ENCODE results near the gene KIRREL3. TPM values are rescaled to one million over a fixed set of nuclear protein-coding genes. Genes with fewer than 3 reads are reported as not detected.

Gene KIRREL3
- total and polyA plus RNA-seq, 9 of the 15 experiments (the other 6 are each of a cell fraction or from before 2014, with no cell fraction given) = 0.04 to 0.10 TPM; not detected in 7

GRCh38 chr11:126963115-126963514 is 37.5 kb downstream of the KIRREL3 start:
- H3K4me2 ChIP-seq (ENCODE audit: insufficient read depth, low read length) = no peak overlapping the region
- H3K9me3 ChIP-seq (replicated peaks; ENCODE audit: control insufficient read depth, insufficient read depth, low read depth, low read length) = no peaks in the 10 kb centered on the region
- intact Hi-C loops (cut with micrococcal nuclease) (no loop called here), in situ Hi-C loops (cut with MboI) (no loop called here)
- no peak for TF ChIP-seq HDAC2 (IDR thresholded peaks at IDR 0.05)
- TF ChIP-seq ZNF57 (CRISPR knock-in tag; IDR thresholded peaks at IDR 0.05) = no peak
- no peak for TF ChIP-seq YBX1 (IDR thresholded peaks at IDR 0.05)
- no peak for TF ChIP-seq ZBTB17 (CRISPR knock-in tag; IDR thresholded peaks at IDR 0.05)
- TF ChIP-seq DMBX1 (CRISPR knock-in tag; IDR thresholded peaks at IDR 0.05; ENCODE audit: borderline replicate concordance) = no peak
- TF ChIP-seq HSF4 (CRISPR knock-in tag; IDR thresholded peaks at IDR 0.05; ENCODE audit: borderline replicate concordance) = no peak
- TF ChIP-seq HES1 (IDR thresholded peaks at IDR 0.05; ENCODE audit: low read depth) = no peak
- no peak for TF ChIP-seq KDM5B (IDR thresholded peaks at IDR 0.05; ENCODE audit: insufficient replicate concordance, low read depth, low read length)
- TF ChIP-seq KAT7 (CRISPR knock-in tag; IDR thresholded peaks at IDR 0.05; ENCODE audit: borderline replicate concordance) = no peak
- no peak for TF ChIP-seq ZNF239 (CRISPR knock-in tag; IDR thresholded peaks at IDR 0.05)
- no peak for TF ChIP-seq HMGN3 (IDR thresholded peaks at IDR 0.05; ENCODE audit: borderline replicate concordance, extremely low read depth, insufficient read length, low read depth, low read length)
- no peak for TF ChIP-seq GTF2B (IDR thresholded peaks at IDR 0.05; ENCODE audit: extremely low read depth, insufficient read length)
- no peak for TF ChIP-seq ARID3A (IDR thresholded peaks at IDR 0.05; ENCODE audit: borderline replicate concordance, low read depth, low read length)
- TF ChIP-seq CUX1 (CRISPR knock-in tag; IDR thresholded peaks at IDR 0.05) = no peak
- no peak for TF ChIP-seq SNAPC5 (CRISPR knock-in tag; IDR thresholded peaks at IDR 0.05)
- POLR2A ChIA-PET = no interaction called here
- DNase-seq (ENCODE audit: extremely low read depth in 1 of 4, low spot score in 3 of 4) (no peak), FAIRE-seq (no peak), ATAC-seq (no peak)
- no peaks in the 10 kb centered on the region for H4K20me1 ChIP-seq (replicated peaks; ENCODE audit: control insufficient read depth, insufficient read depth, low read length)
- H2AFZ ChIP-seq (ENCODE audit: low read depth, low read length) = no peak overlapping the region
- H3K4me3 ChIP-seq = no peak overlapping the region
- no peaks in the 10 kb centered on the region for H3K9me1 ChIP-seq (ENCODE audit: control insufficient read depth, insufficient read depth, low read length)
- no peaks in the 10 kb centered on the region for H3K36me3 ChIP-seq (ENCODE audit: control insufficient read depth, insufficient read depth, low read length)
- H3K4me1 ChIP-seq (replicated peaks in 1 of 2; ENCODE audit: control insufficient read depth in 2 of 2, insufficient read depth in 2 of 2, low read length in 2 of 2) = no peaks in the 10 kb centered on the region
- H3K79me2 ChIP-seq (ENCODE audit: control insufficient read depth, insufficient read depth, low read length) = no peaks in the 10 kb centered on the region
- CTCF ChIA-PET (ENCODE audit: low intra/inter-chr PET ratio) = no interaction called here
- no TSS peak for BruUV-seq (replicated peaks)
- H3K27ac ChIP-seq (ENCODE audit: extremely low read depth, low read depth, low read length) = no peak overlapping the region
- H3K27me3 ChIP-seq (ENCODE audit: control insufficient read depth in 2 of 2, insufficient read depth in 2 of 2, low read length in 2 of 2) = no peaks in the 10 kb centered on the region
- WGBS (ENCODE audit: insufficient coverage, low coverage, missing lambda C conversion rate) = 0% methylated on average over 1 of the region's 1 CpG
- H3K9ac ChIP-seq (ENCODE audit: insufficient read depth in 1 of 2, low read depth in 2 of 2, low read length in 2 of 2) = no peak overlapping the region

Measured in K562 (cell line).